ENCODE data around the gene SPRR2E.
"Not testable (repeated sequence)": the region's sequence is repeated elsewhere in the genome, so short reads cannot be mapped to it uniquely, and the experiment has no call there.

The SPRR2E gene

DNA sequence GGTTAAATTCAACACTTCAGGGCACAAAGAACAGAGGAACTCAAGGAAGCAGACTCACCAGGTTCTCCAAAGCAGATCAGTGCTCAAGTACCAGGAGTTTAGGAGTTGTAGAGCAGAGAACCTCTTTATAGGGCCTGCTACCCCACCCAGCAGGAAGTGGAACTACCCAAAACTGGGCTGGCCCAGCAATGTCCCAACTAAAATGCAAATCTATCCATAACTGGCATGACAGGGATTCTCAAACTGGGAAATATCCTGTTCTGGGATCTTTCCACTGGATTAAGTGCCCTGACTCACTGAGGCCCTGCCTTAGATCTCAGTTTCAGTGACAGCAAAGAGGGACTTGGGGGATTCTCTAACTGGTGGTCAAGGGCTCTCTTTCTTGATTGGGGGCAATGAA, at the start of gene SPRR2E:
Gene SPRR2E, minus strand, starts transcription at position 101 of the 400 bp plus-strand sequence. CDS start 775 bp downstream, outside the sequence.
- DNase-seq = no peak

DNA sequence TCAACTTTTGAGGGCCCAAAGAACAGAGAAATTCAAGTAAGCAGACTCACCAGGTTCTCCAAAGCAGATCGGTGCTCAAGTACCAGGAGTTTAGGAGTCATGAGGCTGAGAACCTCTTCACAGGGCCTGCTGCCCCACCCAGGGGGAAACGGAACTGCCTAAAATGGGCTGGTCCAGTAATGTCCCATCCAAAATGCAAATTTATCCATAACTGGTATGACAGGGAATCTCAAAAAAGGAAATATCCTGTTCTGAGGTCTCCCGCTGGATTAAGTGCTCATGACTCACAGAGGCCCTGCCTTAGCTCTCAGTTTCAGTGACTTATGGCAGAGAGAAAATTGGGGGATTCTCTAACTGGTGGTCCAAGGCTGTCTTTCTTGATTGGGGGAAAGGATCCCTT, 47.1 kb upstream of the SPRR2E start:
- no peak for DNase-seq

GRCh38 chr1:153140484-153140883, 46.2 kb upstream of the SPRR2E start:
- no peak for DNase-seq

DNA sequence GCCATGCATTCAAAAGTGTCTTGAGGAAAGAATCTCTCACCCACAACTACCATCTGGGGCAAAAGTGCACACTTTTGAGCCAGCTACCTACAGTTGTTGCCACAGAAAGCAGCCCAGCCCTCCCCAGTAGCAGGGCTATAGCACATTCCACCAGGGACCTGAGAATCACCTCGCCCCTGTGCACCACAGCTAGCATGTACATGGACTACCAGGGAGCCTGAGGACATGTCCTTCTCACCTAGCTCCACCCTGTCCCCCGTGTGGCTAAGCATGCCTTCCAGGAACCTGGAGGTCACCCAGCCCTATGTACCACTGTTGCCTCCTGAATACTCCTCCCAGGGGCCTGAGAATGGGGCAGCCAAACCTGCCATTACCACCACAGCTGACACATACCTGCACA, 39.4 kb upstream of the SPRR2E start:
- DNase-seq = no peak

GRCh38 chr1:153133267-153133666, 38.9 kb upstream of the SPRR2E start:
- no peak for DNase-seq

DNA sequence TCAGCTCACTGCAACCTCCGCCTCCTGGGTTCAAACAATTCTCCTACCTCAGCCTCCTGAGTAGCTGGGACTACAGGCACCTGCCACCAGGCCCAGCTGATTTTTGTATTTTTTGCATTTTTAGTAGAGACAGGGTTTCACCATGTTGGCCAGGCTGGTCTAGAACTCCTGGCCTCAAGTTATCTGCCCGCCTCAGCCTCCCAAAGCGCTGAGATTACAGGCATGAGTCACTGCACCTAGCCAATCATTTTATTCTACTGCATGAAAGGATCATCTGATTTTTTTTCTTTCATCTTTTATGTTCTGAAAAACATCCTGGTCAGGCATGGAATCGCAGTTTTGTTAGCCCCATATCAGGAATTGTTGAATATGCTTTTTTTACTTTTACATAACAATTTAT, 34.4 kb upstream of the SPRR2E start:
- not testable (repeated sequence) for DNase-seq

DNA sequence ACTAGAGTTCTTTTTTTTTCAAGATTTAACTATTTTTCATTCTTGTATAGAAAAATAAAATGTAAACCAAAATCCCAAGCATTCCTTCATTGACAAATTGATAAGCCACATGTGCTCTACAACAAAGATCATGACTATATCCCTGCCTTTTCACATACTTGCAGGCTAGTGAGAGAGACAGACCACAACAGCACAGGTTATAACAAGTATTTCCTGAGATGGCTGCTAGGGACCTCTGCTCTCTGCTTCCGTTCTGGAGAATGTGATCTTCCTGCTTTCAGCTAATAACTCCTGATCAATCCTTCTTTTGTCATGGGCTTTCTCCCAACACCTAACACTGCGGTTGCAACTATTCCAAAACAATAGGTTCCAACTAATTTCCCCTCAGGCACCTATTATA, 33.0 kb upstream of the SPRR2E start:
- DNase-seq = no peak

DNA sequence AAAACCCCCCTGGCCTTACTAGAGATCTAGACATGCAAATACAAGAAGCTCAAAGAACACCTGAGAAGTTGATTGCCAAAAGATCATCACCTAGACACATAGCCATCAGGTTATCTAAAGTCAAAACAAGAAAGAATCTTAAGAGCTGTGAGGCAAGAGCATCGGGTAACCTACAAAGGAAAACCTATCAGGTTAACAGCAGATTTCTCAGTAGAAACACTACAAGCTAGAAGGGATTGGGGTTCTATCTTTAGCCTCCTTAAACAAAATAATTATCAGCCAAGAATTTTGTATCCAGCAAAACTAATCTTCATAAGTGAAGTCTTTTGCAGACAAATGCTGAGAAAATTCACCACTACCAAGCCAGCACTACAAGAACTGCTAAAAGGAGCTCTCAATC, 31.2 kb upstream of the SPRR2E start:
- no peak for DNase-seq

DNA sequence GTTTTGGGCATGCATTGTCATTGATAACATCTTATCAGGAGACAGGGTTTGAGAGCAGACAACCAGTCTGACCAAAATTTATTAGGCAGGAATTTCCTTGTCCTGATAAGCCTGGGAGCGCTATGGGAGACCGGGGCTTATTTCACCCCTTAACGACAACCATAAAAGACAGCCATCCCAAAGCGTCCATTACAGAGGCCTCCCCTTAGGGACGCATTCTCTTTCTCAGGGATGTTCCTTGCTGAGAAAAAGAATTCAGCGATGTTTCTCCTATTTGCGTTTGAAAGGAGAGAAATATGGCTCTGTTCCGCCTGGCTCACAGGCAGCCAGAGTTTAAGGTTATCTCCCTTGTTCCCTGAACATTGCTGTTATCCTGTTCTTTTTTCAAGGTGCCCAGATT, 29.5 kb upstream of the SPRR2E start:
- not testable (repeated sequence) for DNase-seq

DNA sequence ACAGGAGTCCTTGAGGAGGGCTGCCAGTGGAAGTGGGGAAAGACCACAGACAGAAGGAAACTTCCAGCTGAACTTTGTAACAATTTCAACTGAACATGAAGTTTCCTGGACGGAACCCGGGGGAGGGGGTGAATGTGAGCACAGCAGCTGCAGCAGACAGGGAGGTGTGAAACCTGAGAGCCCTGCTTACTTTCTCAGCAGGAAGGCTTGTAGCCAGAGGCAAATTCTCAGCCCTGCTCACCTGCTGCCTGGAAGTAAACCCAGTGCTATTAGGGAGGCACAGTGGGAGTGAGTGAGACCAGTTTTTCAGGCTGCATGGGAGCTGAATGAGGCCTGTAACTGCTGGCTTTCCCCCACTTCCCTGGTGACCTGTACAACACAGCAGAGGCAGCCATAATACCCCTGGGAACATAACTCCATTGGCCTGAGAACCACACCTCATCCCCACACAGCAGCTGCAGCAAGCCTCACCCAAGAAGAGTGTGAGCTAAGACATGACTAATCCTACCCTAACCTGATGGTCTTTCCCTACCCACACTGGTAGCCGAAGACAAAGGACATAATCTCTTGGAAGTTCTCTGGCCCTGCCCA, 28.6 kb upstream of the SPRR2E start:
- peak; percentile 92 for DNase-seq

DNA sequence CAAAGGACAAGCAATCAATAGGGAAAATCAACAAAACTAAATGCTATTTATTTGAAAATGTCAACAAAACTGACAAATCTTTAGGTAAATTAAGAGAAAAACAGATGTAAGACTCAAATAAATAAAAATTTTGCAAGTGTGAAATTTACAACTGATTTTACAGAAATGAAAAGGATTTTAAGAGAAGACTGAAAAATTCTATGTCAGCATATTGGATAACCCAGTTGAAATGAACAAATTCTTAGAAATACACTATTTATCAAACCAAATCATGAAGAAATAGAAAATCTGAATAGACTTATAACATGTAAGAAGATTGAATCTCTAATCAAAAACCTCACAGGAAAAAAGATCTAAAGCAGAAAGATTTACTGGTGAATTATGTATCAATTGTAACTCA, 26.6 kb upstream of the SPRR2E start:
- DNase-seq = no peak

GRCh38 chr1:153119491-153119971, 25.2 kb upstream of the SPRR2E start:
- no peak for DNase-seq

GRCh38 chr1:153115264-153115663, 20.9 kb upstream of the SPRR2E start:
- not testable (repeated sequence) for DNase-seq

DNA sequence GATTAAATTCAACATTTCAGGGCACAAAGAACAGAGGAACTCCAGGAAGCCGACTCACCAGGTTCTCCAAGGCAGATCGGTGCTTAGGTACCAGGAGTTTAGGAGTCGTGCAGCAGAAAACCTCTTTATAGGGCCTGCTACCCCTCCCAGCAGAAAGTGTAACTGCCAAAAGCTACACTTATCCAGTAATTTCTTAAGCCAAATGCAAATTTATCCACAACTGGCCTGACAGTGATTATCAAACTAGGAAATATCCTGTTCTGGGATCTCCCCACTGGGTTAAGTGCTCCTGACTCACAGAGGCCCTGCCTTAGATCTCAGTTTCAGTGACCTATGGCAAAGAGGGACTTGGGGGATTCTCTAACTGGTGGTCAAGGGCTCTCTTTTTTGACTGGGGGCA, 19.1 kb upstream of the SPRR2E start, which contains the start of gene SPRR2F:
Gene SPRR2F, minus strand, starts transcription at position 101 of the 400 bp plus-strand sequence. CDS start 783 bp downstream, outside the sequence.
- DNase-seq = no peak

- not testable (repeated sequence) for DNase-seq
Observed at GRCh38 chr1:153112454-153112853, 18.1 kb upstream of the SPRR2E start.

DNA sequence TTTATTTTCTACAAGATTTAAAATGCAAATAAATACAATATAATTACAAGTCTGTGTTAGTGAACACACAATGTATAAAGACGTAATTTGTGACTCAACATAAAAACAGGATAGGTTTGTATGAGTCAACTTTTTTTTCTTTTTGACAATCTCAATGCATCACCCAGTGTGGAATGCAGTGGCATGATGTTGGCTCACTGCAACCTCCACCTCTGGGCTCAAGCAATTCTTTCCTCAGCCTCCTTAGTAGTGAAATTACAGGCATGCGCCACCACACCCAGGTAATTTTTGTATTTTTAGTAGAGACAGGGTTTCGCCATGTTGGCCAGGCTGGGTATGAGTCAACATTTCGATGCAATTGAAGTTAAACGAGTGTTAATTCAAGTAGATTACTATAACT, 5.9 kb upstream of the SPRR2E start:
- DNase-seq = no peak

- DNase-seq = no peak
Observed at GRCh38 chr1:153099461-153100045, 5.2 kb upstream of the SPRR2E start.

- no peak for DNase-seq
Observed at GRCh38 chr1:153095764-153096163, 1.4 kb upstream of the SPRR2E start.

DNA sequence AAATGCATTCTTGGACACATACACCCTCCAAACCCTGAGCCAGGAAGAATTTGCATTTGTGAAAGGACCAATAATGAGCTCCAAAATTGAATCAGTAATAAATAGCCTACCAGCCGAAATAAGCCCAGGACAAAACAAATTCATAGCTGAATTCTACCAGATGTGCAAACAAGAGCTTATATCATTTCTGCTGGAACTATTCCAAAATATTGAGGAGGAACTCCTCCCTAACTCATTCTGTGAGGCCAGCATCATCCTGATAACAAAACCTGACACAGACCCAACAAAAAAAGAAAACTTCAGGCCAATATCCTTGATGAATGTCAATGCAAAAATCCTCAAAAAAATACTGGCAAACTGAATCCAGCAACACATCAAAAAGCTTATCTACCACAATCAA, 6.7 kb downstream of the SPRR2E start:
- DNase-seq = no peak

GRCh38 chr1:153081736-153082135, 12.6 kb downstream of the SPRR2E start:
- DNase-seq = no peak

GRCh38 chr1:153072806-153073726, 21.3 kb downstream of the SPRR2E start:
- no peak for DNase-seq

DNA sequence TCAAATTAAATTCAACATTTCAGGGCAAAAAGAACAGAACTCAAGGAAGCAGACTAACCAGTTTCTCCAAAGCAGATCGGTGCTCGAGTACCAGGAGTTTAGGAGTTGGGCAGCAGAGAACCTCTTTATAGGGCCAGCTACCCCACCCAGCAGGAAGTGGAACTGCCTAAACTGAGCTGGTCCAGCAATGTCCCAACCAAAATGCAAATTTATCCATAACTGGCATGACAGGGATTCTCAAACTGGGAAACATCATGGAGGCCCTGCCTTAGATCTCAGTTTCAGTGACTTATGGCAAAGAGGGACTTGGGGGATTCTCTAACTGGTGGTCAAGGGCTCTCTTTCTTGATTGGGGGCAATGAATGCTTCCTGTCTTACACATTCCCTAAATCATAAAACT, 22.8 kb downstream of the SPRR2E start, which contains the start of gene SPRR2B:
Gene SPRR2B, minus strand, starts transcription at position 101 of the 400 bp plus-strand sequence. CDS start 772 bp downstream, outside the sequence.
- DNase-seq = no peak

- no peak for DNase-seq
Observed at GRCh38 chr1:153070243-153070642, 24.1 kb downstream of the SPRR2E start.
